RWPE1 (cell line): ENCODE results near the gene ARHGEF5.
"Not testable (repeated sequence)": the region's sequence is repeated elsewhere in the genome, so short reads cannot be mapped to it uniquely, and the experiment has no call there.

ENCODE experiments used
- CTCF ChIA-PET: fragments of 350-600 bp; sonication (Branson Sonifier 250); formaldehyde crosslinking; extraction: SDS; loops from one replicate; lab custom pipeline; 2021; lab: Yijun Ruan, JAX
- POLR2A ChIA-PET: fragments of 400-600 bp; formaldehyde crosslinking; extraction: SDS; loops from one replicate; lab custom pipeline; 2020; ENCODE audit warnings: antibody characterized with exemption; ENCODE audit not compliant: low non-redundant PET; lab: Yijun Ruan, JAX
- DNase-seq: peaks from one replicate; pipeline ENCODE4 v3.0.0; 2012; ENCODE audit warnings: low spot score
- H3K27ac ChIP-seq: fragments of 450-650 bp; 2 replicates; pipeline ENCODE4 v1.5.1; 2017
- TF ChIP-seq, protein P1 (sequence below): fragments of 450-650 bp; conservative IDR thresholded peaks from 2 replicates; pipeline ENCODE4 v1.5.1; 2017; ENCODE audit warnings: low read depth, mild to moderate bottlenecking

The ARHGEF5 gene

DNA sequence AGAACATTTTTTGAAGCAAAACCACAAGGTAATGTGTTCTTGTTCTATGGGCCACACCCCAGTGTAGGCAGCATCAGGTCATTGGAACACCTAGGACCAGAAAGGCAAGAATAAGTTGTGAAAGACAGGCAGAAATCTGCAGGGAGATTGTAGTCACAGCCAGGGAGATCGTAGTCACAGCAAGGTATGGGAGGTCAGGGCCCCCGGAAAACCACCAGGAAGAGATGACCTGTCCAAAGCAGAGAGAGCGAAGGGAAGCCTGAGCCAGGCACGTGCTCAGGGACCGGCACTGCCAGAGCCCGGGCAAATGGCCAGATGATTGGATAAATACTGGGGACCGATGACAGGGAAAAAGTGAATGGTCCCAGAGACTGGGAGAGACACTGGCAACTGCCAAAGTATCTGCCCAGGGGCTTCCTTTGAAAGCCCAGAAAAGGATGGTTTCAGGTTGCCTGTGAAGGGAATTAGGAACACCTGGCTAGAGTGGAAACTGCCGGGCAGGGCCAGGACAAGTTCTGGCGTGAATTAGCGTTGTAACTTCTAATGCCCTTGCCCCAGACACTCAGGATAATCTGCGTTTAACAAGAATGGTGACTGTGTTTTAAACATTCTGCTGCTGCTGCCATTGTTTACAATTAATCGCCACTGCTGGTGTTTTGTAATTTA is 52.2 kb downstream of the ARHGEF5 start:
- peak; percentile 59 for DNase-seq
- peak overlapping the region; percentile 88 for H3K27ac ChIP-seq
- CTCF ChIA-PET: no interaction called here
- TF ChIP-seq, protein P1, sequence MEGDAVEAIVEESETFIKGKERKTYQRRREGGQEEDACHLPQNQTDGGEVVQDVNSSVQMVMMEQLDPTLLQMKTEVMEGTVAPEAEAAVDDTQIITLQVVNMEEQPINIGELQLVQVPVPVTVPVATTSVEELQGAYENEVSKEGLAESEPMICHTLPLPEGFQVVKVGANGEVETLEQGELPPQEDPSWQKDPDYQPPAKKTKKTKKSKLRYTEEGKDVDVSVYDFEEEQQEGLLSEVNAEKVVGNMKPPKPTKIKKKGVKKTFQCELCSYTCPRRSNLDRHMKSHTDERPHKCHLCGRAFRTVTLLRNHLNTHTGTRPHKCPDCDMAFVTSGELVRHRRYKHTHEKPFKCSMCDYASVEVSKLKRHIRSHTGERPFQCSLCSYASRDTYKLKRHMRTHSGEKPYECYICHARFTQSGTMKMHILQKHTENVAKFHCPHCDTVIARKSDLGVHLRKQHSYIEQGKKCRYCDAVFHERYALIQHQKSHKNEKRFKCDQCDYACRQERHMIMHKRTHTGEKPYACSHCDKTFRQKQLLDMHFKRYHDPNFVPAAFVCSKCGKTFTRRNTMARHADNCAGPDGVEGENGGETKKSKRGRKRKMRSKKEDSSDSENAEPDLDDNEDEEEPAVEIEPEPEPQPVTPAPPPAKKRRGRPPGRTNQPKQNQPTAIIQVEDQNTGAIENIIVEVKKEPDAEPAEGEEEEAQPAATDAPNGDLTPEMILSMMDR: no peak
- POLR2A ChIA-PET: no interaction called here

DNA sequence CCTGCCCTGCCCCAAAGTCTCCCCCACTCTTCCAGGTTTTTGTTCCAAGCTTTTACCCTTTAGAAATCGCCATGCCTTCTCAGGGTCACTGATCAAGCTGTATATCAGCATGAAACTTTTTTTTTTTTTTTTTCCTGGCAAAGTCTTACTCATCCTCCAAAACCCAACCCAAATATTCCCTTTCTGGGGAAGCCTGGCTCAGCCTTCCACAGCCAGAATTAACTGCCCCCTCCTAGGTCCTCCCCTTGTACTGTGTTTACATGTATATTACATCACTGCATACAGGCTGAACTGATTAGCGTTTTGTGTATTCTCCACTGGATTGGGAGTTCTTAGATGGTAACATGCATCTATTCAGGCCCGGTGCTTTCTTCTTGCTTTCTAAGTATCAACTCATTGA is 52.9 kb downstream of the ARHGEF5 start:
- DNase-seq: peak; percentile 16
- CTCF ChIA-PET: no interaction called here
- POLR2A ChIA-PET: no interaction called here

DNA sequence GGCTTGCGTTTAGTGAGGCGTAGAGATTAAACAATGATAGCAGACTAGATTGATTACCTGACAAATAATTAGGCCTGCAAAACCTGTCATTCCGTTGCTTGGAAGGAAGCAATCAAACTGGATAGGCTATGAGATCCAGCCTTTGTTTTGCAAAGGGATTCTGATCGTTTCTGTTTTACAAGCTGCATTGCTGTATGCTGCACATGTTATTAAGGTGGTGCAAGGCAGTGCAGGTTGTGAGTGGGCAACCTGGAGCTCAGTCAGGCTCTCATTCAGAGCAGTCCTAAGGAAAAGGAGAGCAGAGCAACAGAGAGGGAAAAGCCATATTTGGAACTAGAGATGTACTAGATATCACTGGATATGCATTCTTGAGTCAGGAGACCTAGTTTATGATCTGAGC is 55.2 kb downstream of the ARHGEF5 start:
- TF ChIP-seq, protein P1: no peak
- POLR2A ChIA-PET: no interaction called here
- no peak for DNase-seq
- no peak overlapping the region for H3K27ac ChIP-seq
- CTCF ChIA-PET: no interaction called here

More for the DNA sequence above, 52.9 kb downstream of the ARHGEF5 start:
- peak overlapping the region; percentile 88 for H3K27ac ChIP-seq
- TF ChIP-seq, protein P1: no peak

DNA sequence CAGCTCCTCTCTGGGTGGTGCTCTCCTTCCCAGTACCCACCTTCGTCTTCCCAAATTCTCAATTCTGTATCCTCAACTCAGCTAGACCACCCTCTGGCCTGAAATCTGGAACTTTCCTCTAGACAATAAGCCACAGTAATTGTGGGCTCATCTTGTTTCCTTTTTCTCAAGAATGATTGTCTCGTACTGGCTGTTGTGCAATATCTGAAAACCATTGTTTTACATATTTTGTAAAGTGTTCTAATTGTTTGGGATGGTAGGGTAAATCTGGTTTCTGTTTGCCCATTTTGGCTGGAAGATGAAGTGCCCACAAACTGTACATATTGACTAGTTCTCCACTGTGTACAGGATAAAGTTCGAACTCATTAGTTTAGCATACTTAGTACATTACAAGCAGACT is 59.6 kb downstream of the ARHGEF5 start:
- CTCF ChIA-PET: no interaction called here
- TF ChIP-seq, protein P1: no peak

DNA sequence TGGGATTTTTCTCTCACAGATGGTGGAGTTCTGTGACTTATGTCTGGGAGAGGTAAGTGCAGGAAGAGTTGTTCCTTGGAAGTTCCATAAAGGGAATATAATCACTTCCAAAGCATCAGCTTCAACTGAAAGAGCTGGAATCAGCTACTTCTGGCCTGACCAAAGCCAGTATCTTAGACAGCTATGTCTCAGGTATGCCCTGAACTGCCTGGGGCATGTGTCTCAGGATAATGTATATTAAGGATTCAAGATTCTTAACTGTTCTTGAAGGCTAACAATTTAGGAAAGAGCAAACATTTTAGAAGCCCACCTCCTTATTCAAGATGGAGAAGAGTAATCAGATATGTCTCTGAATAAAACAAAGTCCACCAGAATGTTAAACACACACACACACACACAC is 60.7 kb downstream of the ARHGEF5 start:
- TF ChIP-seq, protein P1: no peak
- CTCF ChIA-PET: interaction anchor here (0.5 kb wide), 1 partner anchor 22 kb away, joined by 3 read pairs; no protein-coding TSS in a partner anchor
- DNase-seq: no peak
- POLR2A ChIA-PET: no interaction called here
- no peak overlapping the region for H3K27ac ChIP-seq

More for the DNA sequence above, 59.6 kb downstream of the ARHGEF5 start:
- POLR2A ChIA-PET: no interaction called here
- no peak overlapping the region for H3K27ac ChIP-seq
- no peak for DNase-seq

DNA sequence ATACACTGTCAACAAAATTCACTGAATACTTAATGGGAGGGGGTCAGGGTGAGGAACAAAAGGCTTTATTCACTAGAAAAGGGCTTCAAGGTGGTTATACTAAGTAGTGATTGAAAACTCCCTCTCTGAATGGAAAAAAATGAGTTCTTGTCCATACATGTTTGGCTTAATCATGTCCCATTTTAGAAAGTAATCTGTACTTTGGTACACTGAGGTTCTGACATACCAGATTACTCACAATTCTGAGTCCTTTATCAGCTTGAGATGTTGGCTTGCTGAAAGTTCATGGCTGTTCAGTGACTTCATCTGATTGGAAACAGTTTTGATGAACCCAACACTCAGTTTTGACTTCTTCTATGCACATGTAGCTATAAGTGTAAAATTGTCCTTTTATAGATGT is 61.1 kb downstream of the ARHGEF5 start:
- ChIA-PET POLR2A (no interaction called here), CTCF (no interaction called here)
- peak; percentile 43 for DNase-seq
- TF ChIP-seq, protein P1: no peak
- no peak overlapping the region for H3K27ac ChIP-seq

DNA sequence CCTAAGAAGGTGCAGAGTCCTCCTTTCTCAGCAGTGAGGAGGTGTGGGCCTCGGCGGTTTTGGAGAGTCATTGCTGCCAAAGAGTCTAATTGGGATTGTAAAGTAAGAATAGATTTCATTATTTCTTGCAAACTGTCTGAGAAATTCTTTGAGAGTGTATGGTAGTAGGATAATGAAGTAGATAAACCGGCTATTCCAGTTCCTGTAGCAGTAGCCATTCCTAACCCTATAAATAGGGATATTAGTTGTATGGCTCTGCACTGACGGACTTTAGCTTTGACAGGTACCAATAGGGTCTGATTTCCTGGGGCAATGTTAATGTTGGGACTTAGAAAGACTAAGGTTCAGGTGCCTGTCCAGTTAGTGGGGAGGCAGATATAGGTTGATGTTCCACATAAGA is 63.7 kb downstream of the ARHGEF5 start:
- POLR2A ChIA-PET, CTCF ChIA-PET, DNase-seq, H3K27ac ChIP-seq: not testable (repeated sequence)

DNA sequence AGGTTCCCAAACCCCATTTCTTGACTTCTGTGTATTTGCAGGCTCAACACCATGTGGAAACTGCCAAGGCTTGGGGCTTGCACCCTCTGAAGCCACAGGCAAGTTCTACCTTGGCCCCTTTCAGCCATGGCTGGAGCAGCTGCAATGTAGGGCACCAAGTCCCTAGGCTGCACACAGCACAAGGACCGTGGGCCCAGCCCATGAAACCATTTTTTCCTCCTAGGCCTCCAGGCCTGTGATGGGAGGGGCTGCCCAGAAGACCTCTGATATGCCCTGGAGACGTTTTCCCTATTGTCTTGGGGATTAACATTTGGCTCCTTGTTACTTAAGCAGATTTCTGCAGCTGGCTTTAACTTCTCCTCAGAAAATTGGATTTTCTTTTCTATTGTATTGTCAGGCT is 72.3 kb downstream of the ARHGEF5 start:
- DNase-seq, CTCF ChIA-PET, POLR2A ChIA-PET: not testable (repeated sequence)

More for the DNA sequence above, 72.3 kb downstream of the ARHGEF5 start:
- not testable (repeated sequence) for H3K27ac ChIP-seq
